IMR-90 (cell line): ENCODE results near the gene LAMA4.

Experiments used
- RFX5 ChIP-seq: IDR thresholded peaks from 2 replicates; pipeline ENCODE4 v1.8.0; 2012; ENCODE audit warnings: low read depth, mild to moderate bottlenecking, low read length, moderate library complexity
- TF ChIP-seq, protein P1 (sequence below): conservative IDR thresholded peaks from 2 replicates; pipeline ENCODE4 v1.5.1; 2012; ENCODE audit warnings: mild to moderate bottlenecking, low read depth, low read length, improper control_type of control experiment

DNA sequence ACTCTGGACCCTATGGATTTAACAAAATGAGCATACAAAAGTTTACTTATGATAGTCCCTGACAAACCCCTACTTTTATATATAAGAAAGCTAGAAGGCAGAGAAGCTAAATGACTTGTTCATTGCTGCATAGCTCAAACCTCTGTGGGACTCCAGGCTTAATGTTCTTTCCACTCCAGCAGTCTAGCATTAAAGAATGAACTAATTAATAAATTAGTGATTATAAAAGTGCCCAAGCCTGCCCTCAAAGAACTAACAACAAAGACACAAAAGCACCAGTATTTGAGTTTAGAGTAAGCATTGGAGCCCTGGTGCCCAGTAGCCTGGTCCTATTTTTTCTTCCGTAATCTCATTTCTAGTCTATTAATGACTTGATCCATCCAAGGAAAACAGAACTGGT lies 59.9 kb downstream of the LAMA4 start:
- TF ChIP-seq, protein P1, sequence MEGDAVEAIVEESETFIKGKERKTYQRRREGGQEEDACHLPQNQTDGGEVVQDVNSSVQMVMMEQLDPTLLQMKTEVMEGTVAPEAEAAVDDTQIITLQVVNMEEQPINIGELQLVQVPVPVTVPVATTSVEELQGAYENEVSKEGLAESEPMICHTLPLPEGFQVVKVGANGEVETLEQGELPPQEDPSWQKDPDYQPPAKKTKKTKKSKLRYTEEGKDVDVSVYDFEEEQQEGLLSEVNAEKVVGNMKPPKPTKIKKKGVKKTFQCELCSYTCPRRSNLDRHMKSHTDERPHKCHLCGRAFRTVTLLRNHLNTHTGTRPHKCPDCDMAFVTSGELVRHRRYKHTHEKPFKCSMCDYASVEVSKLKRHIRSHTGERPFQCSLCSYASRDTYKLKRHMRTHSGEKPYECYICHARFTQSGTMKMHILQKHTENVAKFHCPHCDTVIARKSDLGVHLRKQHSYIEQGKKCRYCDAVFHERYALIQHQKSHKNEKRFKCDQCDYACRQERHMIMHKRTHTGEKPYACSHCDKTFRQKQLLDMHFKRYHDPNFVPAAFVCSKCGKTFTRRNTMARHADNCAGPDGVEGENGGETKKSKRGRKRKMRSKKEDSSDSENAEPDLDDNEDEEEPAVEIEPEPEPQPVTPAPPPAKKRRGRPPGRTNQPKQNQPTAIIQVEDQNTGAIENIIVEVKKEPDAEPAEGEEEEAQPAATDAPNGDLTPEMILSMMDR, result no peak
- no peak for TF ChIP-seq RFX5
